Mucosa of rectum (tissue), 2 donors: Measurements from ENCODE around the gene SLC4A2.
A peak's percentile ranks its signal among the peaks of the same experiment; 100 is the strongest.

Experiments
- H3K27ac ChIP-seq, 2 donors: one replicate each; pipeline ENCODE4 v1.7.0; 2013; ENCODE audit warnings: inconsistent platforms in 2 of 2, low read depth in 2 of 2, low read length in 2 of 2
- H3K27me3 ChIP-seq, 2 donors: one replicate each; pipeline ENCODE4 v1.7.0; 2013; ENCODE audit warnings: low read length in 2 of 2; ENCODE audit not compliant: control insufficient read depth in 2 of 2, insufficient read depth in 2 of 2
- H3K36me3 ChIP-seq, 2 donors: one replicate each; pipeline ENCODE4 v1.7.0; 2013; ENCODE audit warnings: low read length in 2 of 2; ENCODE audit not compliant: control insufficient read depth in 2 of 2, insufficient read depth in 2 of 2
- H3K4me1 ChIP-seq, 2 donors: one replicate each; pipeline ENCODE4 v1.7.0; 2013; ENCODE audit warnings: low read length in 2 of 2, mild to moderate bottlenecking in 1 of 2; ENCODE audit not compliant: control insufficient read depth in 2 of 2, insufficient read depth in 2 of 2
- H3K4me3 ChIP-seq, 2 donors: one replicate each; pipeline ENCODE4 v1.7.0; 2013; ENCODE audit warnings: low read length in 2 of 2
- H3K9ac ChIP-seq, 2 donors: one replicate each; pipeline ENCODE4 v1.7.0; 2013; ENCODE audit warnings: low read length in 2 of 2, low read depth in 1 of 2, mild to moderate bottlenecking in 1 of 2
- H3K9me3 ChIP-seq, 2 donors: one replicate each; pipeline ENCODE4 v1.7.0; 2013; ENCODE audit warnings: low read length in 2 of 2; ENCODE audit not compliant: control insufficient read depth in 2 of 2
- donor health status: healthy.
- donor health status: Normal muscosa, but diverticular disease.

The SLC4A2 gene

GRCh38 chr7:151085691-151086620 is 26.6 kb downstream of the SLC4A2 start, which contains the start of gene AGAP3:
AGAP3 (plus strand) TSS chr7:151086475; CDS start chr7:151086742, 267 bp downstream.
- H3K27me3 ChIP-seq, result no peaks in the 10 kb centered on the region
- H3K27ac ChIP-seq, result peak within 1 kb of the TSS; percentile 71 to 89
- H3K9ac ChIP-seq, result peak within 1 kb of the TSS; percentile 65 to 79
- H3K4me1 ChIP-seq, result peaks cover 46 to 52% of the 10 kb centered on the region in 2 donors
- H3K4me3 ChIP-seq, result peak within 1 kb of the TSS; percentile 73 to 83
- H3K36me3 ChIP-seq, result no peaks in the 10 kb centered on the region
- no peaks in the 10 kb centered on the region for H3K9me3 ChIP-seq

GRCh38 chr7:151086802-151087244 is 27.4 kb downstream of the SLC4A2 start:
- peak overlapping the region; percentile 71 to 79 for H3K27ac ChIP-seq
- H3K4me1 ChIP-seq, result peaks cover 45 to 46% of the 10 kb centered on the region in 2 donors
- H3K9me3 ChIP-seq, result no peaks in the 10 kb centered on the region
- H3K4me3 ChIP-seq, result peak overlapping the region; percentile 73 to 83
- H3K27me3 ChIP-seq, result no peaks in the 10 kb centered on the region
- H3K36me3 ChIP-seq, result no peaks in the 10 kb centered on the region
- H3K9ac ChIP-seq, result peak overlapping the region; percentile 65 to 79

- Histone ChIP-seq H3K36me3 (no peaks in the 10 kb centered on the region), H3K27ac (peak overlapping the region; percentile 71 to 79), H3K9ac (peak overlapping the region; percentile 65 to 79), H3K9me3 (no peaks in the 10 kb centered on the region), H3K27me3 (no peaks in the 10 kb centered on the region), H3K4me3 (peak overlapping the region; percentile 73 to 83), H3K4me1 (peaks cover 39 to 42% of the 10 kb centered on the region in 2 donors)
Measured at GRCh38 chr7:151087245-151088018, 28.0 kb downstream of the SLC4A2 start.

GRCh38 chr7:151088019-151088855 is 28.8 kb downstream of the SLC4A2 start:
- Histone ChIP-seq H3K27me3 (no peaks in the 10 kb centered on the region), H3K4me3 (peak overlapping the region; percentile 73 to 83), H3K9me3 (no peaks in the 10 kb centered on the region), H3K36me3 (no peaks in the 10 kb centered on the region), H3K4me1 (peaks cover 36 to 38% of the 10 kb centered on the region in 2 donors), H3K9ac (peak overlapping the region; percentile 65 to 79), H3K27ac (peak overlapping the region; percentile 71 to 79)

GRCh38 chr7:151088856-151089699 is 29.7 kb downstream of the SLC4A2 start:
- Histone ChIP-seq H3K4me3 (peak overlapping the region; percentile 73 to 83), H3K4me1 (peaks cover 31 to 33% of the 10 kb centered on the region in 2 donors), H3K27ac (peak overlapping the region; percentile 71 to 79), H3K36me3 (no peaks in the 10 kb centered on the region), H3K9ac (peak overlapping the region; percentile 34 to 46), H3K9me3 (no peaks in the 10 kb centered on the region), H3K27me3 (no peaks in the 10 kb centered on the region)

GRCh38 chr7:151089893-151090730 is 30.7 kb downstream of the SLC4A2 start:
- H3K36me3 ChIP-seq, result no peaks in the 10 kb centered on the region
- no peak overlapping the region for H3K4me3 ChIP-seq
- peaks cover 31 to 33% of the 10 kb centered on the region in 2 donors for H3K4me1 ChIP-seq
- no peaks in the 10 kb centered on the region for H3K27me3 ChIP-seq
- H3K9me3 ChIP-seq, result no peaks in the 10 kb centered on the region
- H3K9ac ChIP-seq, result peak overlapping the region in 1 of 2 donors; percentile 34
- H3K27ac ChIP-seq, result peak overlapping the region; percentile 71 to 79

GRCh38 chr7:151091003-151091402 is 31.6 kb downstream of the SLC4A2 start:
- Histone ChIP-seq H3K4me1 (peaks cover 23 to 30% of the 10 kb centered on the region in 2 donors), H3K4me3 (no peak overlapping the region), H3K27ac (no peak overlapping the region), H3K9ac (no peak overlapping the region), H3K9me3 (no peaks in the 10 kb centered on the region), H3K36me3 (no peaks in the 10 kb centered on the region), H3K27me3 (no peaks in the 10 kb centered on the region)

- H3K4me1 ChIP-seq, result peaks cover 23 to 30% of the 10 kb centered on the region in 2 donors
- no peaks in the 10 kb centered on the region for H3K9me3 ChIP-seq
- no peaks in the 10 kb centered on the region for H3K36me3 ChIP-seq
- no peak overlapping the region for H3K27ac ChIP-seq
- H3K4me3 ChIP-seq, result peak overlapping the region in 1 of 2 donors; percentile 7
- H3K27me3 ChIP-seq, result no peaks in the 10 kb centered on the region
- no peak overlapping the region for H3K9ac ChIP-seq
Measured at GRCh38 chr7:151091431-151091830, 32.0 kb downstream of the SLC4A2 start.
